K562 (cell line): Measurements from ENCODE around the gene PUSL1. TPM values are rescaled to one million over a fixed set of nuclear protein-coding genes. Genes with fewer than 3 reads are reported as not detected.
A peak's percentile ranks its signal among the peaks of the same experiment; 100 is the strongest.

Experiments used
- ATAC-seq: fragments of 200-7000 bp; cut with Tn5 transposase; 3 replicates; pipeline ENCODE4 v1.9.1; 2020; ENCODE audit warnings: moderate library complexity
- BruUV-seq: library from RNA; stranded (reverse); fragments of 400-500 nt; replicated peaks from 2 replicates; lab custom pipeline; 2021; lab: Mats Ljungman, UMichigan
- CTCF ChIA-PET: fragments of 300-600 bp; formaldehyde crosslinking; extraction: SDS; loops from one replicate; lab custom pipeline; 2021; ENCODE audit warnings: low intra/inter-chr PET ratio; lab: Yijun Ruan, JAX
- POLR2A ChIA-PET: fragments of 300-600, 350-650 bp; sonication (Branson Sonifier 250); formaldehyde crosslinking; extraction: SDS; loops from one replicate; lab custom pipeline; 2021; ENCODE audit warnings: antibody characterized with exemption, inconsistent platforms; lab: Yijun Ruan, JAX
- DNase-seq, 4 experiments: peaks; one replicate each; pipeline versions ENCODE4 v3.0.0 to v3.0.0-alpha.2; 2011 to 2018; ENCODE audit warnings: low spot score in 3 of 4, mixed read lengths in 3 of 4; ENCODE audit errors: extremely low read depth in 1 of 4
- FAIRE-seq: peaks from 2 replicates; lab custom pipeline; 2011; peaks lifted over from hg19 to GRCh38; lab: Jason Lieb, UNC
- H2AFZ ChIP-seq: 2 replicates; pipeline ENCODE4 v1.6.0; 2011; ENCODE audit warnings: low read depth, low read length, control low read depth, inconsistent platforms
- H3K27ac ChIP-seq: fragments of 200-600 bp; 3 replicates; pipeline ENCODE4 v1.8.0; 2011; ENCODE audit warnings: low read depth, mild to moderate bottlenecking, control low read depth, inconsistent platforms, low read length, moderate library complexity, mixed read lengths; ENCODE audit errors: extremely low read depth
- H3K27me3 ChIP-seq, 2 experiments: fragments of 300-600 bp in 1 of 2; 2 replicates in 1 of 2; 3 replicates in 1 of 2; pipeline versions ENCODE4 v1.6.0 to v1.8.0; 2011; ENCODE audit warnings: inconsistent platforms in 2 of 2, low read length in 2 of 2, mild to moderate bottlenecking in 1 of 2, mixed read lengths in 1 of 2, moderate library complexity in 1 of 2; ENCODE audit not compliant: control insufficient read depth in 2 of 2, insufficient read depth in 2 of 2
- H3K36me3 ChIP-seq: fragments of 300-600 bp; 3 replicates; pipeline ENCODE4 v1.8.0; 2011; ENCODE audit warnings: mild to moderate bottlenecking, low read length, inconsistent platforms; ENCODE audit not compliant: control insufficient read depth, insufficient read depth
- H3K4me1 ChIP-seq, 2 experiments: fragments of 200-600 bp in 1 of 2; replicated peaks in 1 of 2; 2 replicates in 1 of 2; 3 replicates in 1 of 2; pipeline versions ENCODE4 v1.5.1 to v1.8.0; 2011; ENCODE audit warnings: inconsistent platforms in 2 of 2, low read length in 2 of 2, mild to moderate bottlenecking in 1 of 2, mixed read lengths in 1 of 2, moderate library complexity in 1 of 2; ENCODE audit not compliant: control insufficient read depth in 2 of 2, insufficient read depth in 2 of 2
- H3K4me2 ChIP-seq: 2 replicates; pipeline ENCODE4 v1.6.1; 2011; ENCODE audit warnings: low read length, control low read depth, inconsistent platforms, mixed read lengths; ENCODE audit not compliant: insufficient read depth
- H3K4me3 ChIP-seq: fragments of 200-600 bp; sonication (generic), shearing (Covaris generic); 2 replicates; pipeline ENCODE4 v1.5.1; 2016; ENCODE audit warnings: control low read depth, inconsistent platforms
- H3K79me2 ChIP-seq: fragments of 200-600 bp; 3 replicates; pipeline ENCODE4 v1.8.0; 2011; ENCODE audit warnings: low read length, inconsistent platforms; ENCODE audit not compliant: control insufficient read depth, insufficient read depth
- H3K9ac ChIP-seq, 2 experiments: 2 replicates each; pipeline versions ENCODE4 v1.6.0 to v1.6.1; 2011; ENCODE audit warnings: low read depth in 2 of 2, low read length in 2 of 2, control low read depth in 1 of 2, inconsistent platforms in 1 of 2, mild to moderate bottlenecking in 1 of 2, mixed read lengths in 1 of 2; ENCODE audit not compliant: insufficient read depth in 1 of 2
- H3K9me1 ChIP-seq: one replicate; pipeline ENCODE4 v1.6.0; 2011; ENCODE audit warnings: inconsistent platforms, mild to moderate bottlenecking, low read length, moderate library complexity; ENCODE audit not compliant: control insufficient read depth, insufficient read depth
- H3K9me3 ChIP-seq: replicated peaks from 2 replicates; pipeline ENCODE4 v1.5.1; 2011; ENCODE audit warnings: low read depth, low read length, inconsistent platforms; ENCODE audit not compliant: control insufficient read depth, insufficient read depth
- H4K20me1 ChIP-seq: replicated peaks from 2 replicates; pipeline ENCODE4 v1.6.1; 2011; ENCODE audit warnings: low read length, inconsistent platforms, mixed read lengths; ENCODE audit not compliant: control insufficient read depth, insufficient read depth
- ARHGAP35 ChIP-seq: fragments of 450-650 bp; IDR thresholded peaks from 2 replicates; pipeline ENCODE4 v1.6.1; 2018; ENCODE audit not compliant: partially characterized antibody
- KDM2B ChIP-seq: fragments of 250-450 bp; sonication (Bioruptor Pico); IDR thresholded peaks from 2 replicates; pipeline ENCODE4 v1.8.0; 2021; ENCODE audit warnings: mild to moderate bottlenecking, moderate library complexity
- LCOR ChIP-seq: sonication (generic); formaldehyde crosslinking; IDR thresholded peaks from 2 replicates; pipeline ENCODE4 v1.8.0; 2022; ENCODE audit warnings: mild to moderate bottlenecking, missing genetic modification reagents
- MAFF ChIP-seq: IDR thresholded peaks from 2 replicates; pipeline ENCODE4 v1.6.1; 2012; ENCODE audit warnings: low read length, improper control_type of control experiment
- NCOA1 ChIP-seq: fragments of 450-650 bp; IDR thresholded peaks from 2 replicates; pipeline ENCODE4 v1.6.1; 2016; ENCODE audit warnings: low read depth
- NR3C1 ChIP-seq: sonication (generic); formaldehyde crosslinking; IDR thresholded peaks from 2 replicates; pipeline ENCODE4 v1.8.1; 2022; ENCODE audit warnings: missing genetic modification reagents
- PHF20 ChIP-seq: fragments of 450-650 bp; IDR thresholded peaks from 2 replicates; pipeline ENCODE4 v1.6.1; 2018; ENCODE audit not compliant: partially characterized antibody
- PRMT5 ChIP-seq: sonication (generic); formaldehyde crosslinking; IDR thresholded peaks from 2 replicates; pipeline ENCODE4 v1.5.0; 2020; ENCODE audit warnings: missing genetic modification reagents
- ZBTB8A ChIP-seq: fragments of 450-650 bp; IDR thresholded peaks from 2 replicates; pipeline ENCODE4 v1.6.1; 2018; ENCODE audit warnings: mild to moderate bottlenecking, moderate library complexity; ENCODE audit not compliant: partially characterized antibody
- WGBS: fragments of 100-300 bp; shearing (Covaris generic); methylation state at CpG from one replicate; pipeline ENCODE4 v1.1.6; 2016; ENCODE audit warnings: low coverage, mixed read lengths; ENCODE audit not compliant: insufficient coverage; ENCODE audit errors: missing lambda C conversion rate; 5-methylcytosine and 5-hydroxymethylcytosine counted together
- in situ Hi-C: fragments of 300-500 bp; cut with MboI; formaldehyde crosslinking; loops from 4 replicates; pipeline ENCODE4 v1.15.0; 2018; ENCODE audit warnings: inconsistent platforms, mixed read lengths
- intact Hi-C: fragments of 100-400 bp; cut with micrococcal nuclease; formaldehyde crosslinking; loops from 2 replicates; pipeline ENCODE4 v1.14.2; 2022
- polyA plus RNA-seq, 8 experiments: library from polyadenylated mRNA; depleted of rRNA in 4 of 8; stranded (reverse) in 5 of 8; unstranded in 3 of 8; fragments of >200 nt; fragmentation: Nextera tagmentation in 2 of 8; fragmentation: Illumina TruSeq in 1 of 8; extraction: Ambion mirVana in 2 of 8; extraction: Trizol in 1 of 8; gene quantifications; 2 replicates each; pipeline versions ENCODE4 v1.2.1 to v1.2.3, GENCODE V29; 2011 to 2014; ENCODE audit warnings: inconsistent platforms in 1 of 8, missing spikeins in 1 of 8
- total RNA-seq, 7 experiments: library from RNA; depleted of rRNA in 6 of 7; stranded (reverse); fragments of >200 nt in 6 of 7; fragmentation: Illumina TruSeq in 2 of 7; extraction: Trizol in 2 of 7; gene quantifications; 2 replicates each; pipeline versions ENCODE4 v1.2.1 to v1.2.3, GENCODE V29; 2011 to 2021; ENCODE audit warnings: low replicate concordance in 1 of 7
- TF ChIP-seq, protein P1 (sequence below): fragments of 450-650 bp; formaldehyde crosslinking; conservative IDR thresholded peaks from 2 replicates; pipeline ENCODE4 v1.4.0; 2022; ENCODE audit warnings: mild to moderate bottlenecking, missing genetic modification characterization
- TF ChIP-seq, protein P2 (sequence below), 2 experiments: fragments of 200-800 bp in 1 of 2; sonication (Bioruptor generic) in 1 of 2; sonication (generic) in 1 of 2; formaldehyde crosslinking in 1 of 2; IDR thresholded peaks in 1 of 2; conservative IDR thresholded peaks in 1 of 2; 2 replicates each; pipeline versions ENCODE4 v1.5.0 to v1.6.1; 2016 to 2020; ENCODE audit warnings: missing compliant biosample characterization in 1 of 2, missing genetic modification characterization in 1 of 2, missing genetic modification reagents in 1 of 2

The PUSL1 gene
- total and polyA plus RNA-seq, 9 of the 15 experiments (the other 6 are each of a cell fraction or from before 2014, with no cell fraction given), result 0.62 to 86.9 (median 13.6) TPM

- FAIRE-seq, result no peak
- Histone ChIP-seq H3K9me3 (peaks cover 4% of the 10 kb centered on the region), H4K20me1 (peaks cover 16% of the 10 kb centered on the region; the same call in 1 of the 2 replicates), H3K9me1 (peaks cover 7% of the 10 kb centered on the region), H3K36me3 (peaks cover 53% of the 10 kb centered on the region; the same call in 1 of the 3 replicates), H3K4me3 (no peak overlapping the region), H3K4me1 (peaks cover 0 to 91% of the 10 kb centered on the region in 2 experiments; a peak in 2 of 5 replicates), H3K27me3 (no peaks in the 10 kb centered on the region), H3K9ac (peak overlapping the region in 1 of 2 experiments; percentile 61; a peak in 1 of 4 replicates), H2AFZ (no peak overlapping the region), H3K79me2 (peaks cover 2% of the 10 kb centered on the region; the same call in 1 of the 3 replicates), H3K4me2 (no peak overlapping the region), H3K27ac (no peak overlapping the region)
- in situ Hi-C loops, result no loop called here
- 88% methylated on average over 6 of the region's 11 CpGs for WGBS
- peak in 2 of 4 experiments; percentile 59 to 67 for DNase-seq
- ATAC-seq, result no peak
- intact Hi-C loops, result no loop called here
- ChIA-PET POLR2A (interaction anchor here (0.5 to 2.1 kb wide), 11 partner anchors 8 to 118 kb away, joined by 3 to 8 read pairs (median 4); partner anchors contain the start of gene CCNL2), CTCF (no interaction called here)
- no TSS peak for BruUV-seq
- peak; percentile 99 for TF ChIP-seq NCOA1
- TF ChIP-seq ARHGAP35, result no peak
- peak; percentile 62; the same call in 1 of the 2 replicates for TF ChIP-seq NR3C1
- TF ChIP-seq ZBTB8A, result no peak
- TF ChIP-seq MAFF, result no peak
- TF ChIP-seq, protein P1, sequence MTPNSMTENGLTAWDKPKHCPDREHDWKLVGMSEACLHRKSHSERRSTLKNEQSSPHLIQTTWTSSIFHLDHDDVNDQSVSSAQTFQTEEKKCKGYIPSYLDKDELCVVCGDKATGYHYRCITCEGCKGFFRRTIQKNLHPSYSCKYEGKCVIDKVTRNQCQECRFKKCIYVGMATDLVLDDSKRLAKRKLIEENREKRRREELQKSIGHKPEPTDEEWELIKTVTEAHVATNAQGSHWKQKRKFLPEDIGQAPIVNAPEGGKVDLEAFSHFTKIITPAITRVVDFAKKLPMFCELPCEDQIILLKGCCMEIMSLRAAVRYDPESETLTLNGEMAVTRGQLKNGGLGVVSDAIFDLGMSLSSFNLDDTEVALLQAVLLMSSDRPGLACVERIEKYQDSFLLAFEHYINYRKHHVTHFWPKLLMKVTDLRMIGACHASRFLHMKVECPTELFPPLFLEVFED (CRISPR knock-in tag), result no peak
- TF ChIP-seq PRMT5 (CRISPR knock-in tag), result peak; percentile 90; the same call in 1 of the 2 replicates
- TF ChIP-seq PHF20, result no peak
- TF ChIP-seq KDM2B (CRISPR knock-in tag), result no peak
- TF ChIP-seq, protein P2, sequence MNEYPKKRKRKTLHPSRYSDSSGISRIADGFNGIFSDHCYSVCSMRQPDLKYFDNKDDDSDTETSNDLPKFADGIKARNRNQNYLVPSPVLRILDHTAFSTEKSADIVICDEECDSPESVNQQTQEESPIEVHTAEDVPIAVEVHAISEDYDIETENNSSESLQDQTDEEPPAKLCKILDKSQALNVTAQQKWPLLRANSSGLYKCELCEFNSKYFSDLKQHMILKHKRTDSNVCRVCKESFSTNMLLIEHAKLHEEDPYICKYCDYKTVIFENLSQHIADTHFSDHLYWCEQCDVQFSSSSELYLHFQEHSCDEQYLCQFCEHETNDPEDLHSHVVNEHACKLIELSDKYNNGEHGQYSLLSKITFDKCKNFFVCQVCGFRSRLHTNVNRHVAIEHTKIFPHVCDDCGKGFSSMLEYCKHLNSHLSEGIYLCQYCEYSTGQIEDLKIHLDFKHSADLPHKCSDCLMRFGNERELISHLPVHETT (CRISPR knock-in tag; conservative IDR thresholded peaks at IDR 0.05 in 1 of 2, IDR thresholded peaks at IDR 0.05 in 1 of 2), result peak in 1 of 2 experiments; percentile 94; a peak in 2 of 4 replicates
- no peak for TF ChIP-seq LCOR
These were observed 26.4 kb downstream of the PUSL1 start for GRCh38 chr1:1334835-1335234.
